ENCODE results near the gene RABGAP1L.
A peak's percentile ranks its signal among the peaks of the same experiment; 100 is the strongest.

The RABGAP1L gene

GRCh38 chr1:175002910-175003517 lies 843.7 kb downstream of the RABGAP1L start:
- Mint-ChIP-seq H3K4me3 (no peak overlapping the region), H3K9me3 (no peaks in the 10 kb centered on the region), H3K4me1 (peaks cover 31% of the 10 kb centered on the region), H3K36me3 (ENCODE audit: low read depth) (peaks cover 25% of the 10 kb centered on the region), H3K27me3 (ENCODE audit: low read depth, poor library complexity) (no peaks in the 10 kb centered on the region), H3K27ac (peak overlapping the region; percentile 64)
- DNase-seq: no peak
- no peak for TF ChIP-seq CTCF (IDR thresholded peaks at IDR 0.05)

- no peak for TF ChIP-seq CTCF (IDR thresholded peaks at IDR 0.05)
- Mint-ChIP-seq H3K4me3 (peak overlapping the region; percentile 3), H3K9me3 (no peaks in the 10 kb centered on the region), H3K36me3 (ENCODE audit: low read depth) (peaks cover 30% of the 10 kb centered on the region), H3K27me3 (ENCODE audit: low read depth, poor library complexity) (no peaks in the 10 kb centered on the region), H3K27ac (peak overlapping the region; percentile 64), H3K4me1 (peaks cover 31% of the 10 kb centered on the region)
- no peak for DNase-seq
Measured at GRCh38 chr1:175003521-175003920, 844.2 kb downstream of the RABGAP1L start.

- Mint-ChIP-seq H3K4me1 (peaks cover 31% of the 10 kb centered on the region), H3K36me3 (ENCODE audit: low read depth) (peaks cover 42% of the 10 kb centered on the region), H3K27ac (no peak overlapping the region), H3K4me3 (no peak overlapping the region), H3K27me3 (ENCODE audit: low read depth, poor library complexity) (no peaks in the 10 kb centered on the region), H3K9me3 (no peaks in the 10 kb centered on the region)
- DNase-seq: no peak
- TF ChIP-seq CTCF (IDR thresholded peaks at IDR 0.05): no peak
Measured at GRCh38 chr1:175005085-175005783, 845.9 kb downstream of the RABGAP1L start.

- TF ChIP-seq CTCF (IDR thresholded peaks at IDR 0.05): no peak
- H3K36me3 Mint-ChIP-seq (ENCODE audit: low read depth): peaks cover 65% of the 10 kb centered on the region
- no peaks in the 10 kb centered on the region for H3K9me3 Mint-ChIP-seq
- H3K4me3 Mint-ChIP-seq: no peak overlapping the region
- H3K27ac Mint-ChIP-seq: peak overlapping the region; percentile 5
- no peak for DNase-seq
- H3K4me1 Mint-ChIP-seq: no peaks in the 10 kb centered on the region
- H3K27me3 Mint-ChIP-seq (ENCODE audit: low read depth, poor library complexity): no peaks in the 10 kb centered on the region
Measured at GRCh38 chr1:175009532-175009931, 850.2 kb downstream of the RABGAP1L start.

GRCh38 chr1:175013445-175013844 lies 854.1 kb downstream of the RABGAP1L start:
- TF ChIP-seq CTCF (IDR thresholded peaks at IDR 0.05): no peak
- peak overlapping the region; percentile 8 for H3K27ac Mint-ChIP-seq
- peaks cover 10% of the 10 kb centered on the region for H3K4me1 Mint-ChIP-seq
- DNase-seq: no peak
- H3K27me3 Mint-ChIP-seq (ENCODE audit: low read depth, poor library complexity): no peaks in the 10 kb centered on the region
- H3K4me3 Mint-ChIP-seq: no peak overlapping the region
- H3K9me3 Mint-ChIP-seq: no peaks in the 10 kb centered on the region
- peaks cover 63% of the 10 kb centered on the region for H3K36me3 Mint-ChIP-seq (ENCODE audit: low read depth)

GRCh38 chr1:175015243-175015642 lies 855.9 kb downstream of the RABGAP1L start:
- TF ChIP-seq CTCF (IDR thresholded peaks at IDR 0.05): no peak
- H3K27me3 Mint-ChIP-seq (ENCODE audit: low read depth, poor library complexity): no peaks in the 10 kb centered on the region
- peak overlapping the region; percentile 0 for H3K27ac Mint-ChIP-seq
- DNase-seq: no peak
- H3K36me3 Mint-ChIP-seq (ENCODE audit: low read depth): peaks cover 54% of the 10 kb centered on the region
- peaks cover 10% of the 10 kb centered on the region for H3K4me1 Mint-ChIP-seq
- no peak overlapping the region for H3K4me3 Mint-ChIP-seq
- no peaks in the 10 kb centered on the region for H3K9me3 Mint-ChIP-seq
